ENCODE results near the gene TGM5. TPM values are rescaled to one million over a fixed set of nuclear protein-coding genes. Genes with fewer than 3 reads are reported as not detected.
"Not testable (repeated sequence)": the region's sequence is repeated elsewhere in the genome, so short reads cannot be mapped to it uniquely, and the experiment has no call there.

Gene TGM5
- total RNA-seq, 1 experiment from 2014 or later = not detected

DNA sequence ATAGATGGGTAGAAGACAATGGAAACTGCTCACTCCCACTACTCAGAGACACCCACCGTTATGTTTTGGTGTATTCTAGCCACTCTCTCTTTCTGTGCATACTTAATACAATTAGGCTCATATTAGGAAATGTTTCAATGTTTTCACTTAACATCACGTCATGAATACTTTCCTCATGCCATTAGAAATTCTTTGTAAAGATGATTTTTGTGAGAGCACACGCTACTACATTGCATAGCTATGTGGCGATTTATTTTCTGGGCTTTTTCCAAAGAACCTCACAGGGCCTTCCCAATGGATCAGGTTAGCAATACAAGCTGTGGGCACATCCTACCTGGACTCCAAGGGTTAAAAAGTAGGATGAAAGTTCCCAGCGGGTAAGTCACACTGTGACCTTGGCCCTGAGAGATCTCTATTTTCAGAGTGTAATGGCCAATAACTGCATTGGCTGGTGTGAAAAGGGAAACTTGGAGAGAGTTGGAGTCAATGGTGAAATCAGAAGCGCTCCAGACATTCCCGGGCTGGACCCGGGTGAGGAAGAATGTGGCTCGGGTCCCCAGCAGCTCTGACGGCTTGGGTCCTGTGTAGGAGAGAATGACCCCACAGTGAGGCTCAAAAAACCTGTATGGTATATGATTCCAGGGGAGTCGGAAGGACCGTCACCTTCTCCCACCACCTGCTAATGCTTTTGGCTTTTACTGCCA lies 25.8 kb upstream of the TGM5 start:
- H3K4me3 ChIP-seq (ENCODE audit: low read length) = no peak overlapping the region
- no peaks in the 10 kb centered on the region for H3K9me2 ChIP-seq (replicated peaks; ENCODE audit: insufficient read depth, low read length)
- no peaks in the 10 kb centered on the region for H3K79me2 ChIP-seq (ENCODE audit: low read length)
- H3K27me3 ChIP-seq (ENCODE audit: low read length) = no peaks in the 10 kb centered on the region
- DNase-seq = no peak
- H2AFZ ChIP-seq (ENCODE audit: low read length) = no peak overlapping the region
- no peaks in the 10 kb centered on the region for H3K4me1 ChIP-seq (ENCODE audit: low read length)
- H3K36me3 ChIP-seq (ENCODE audit: insufficient read depth, low read length) = no peaks in the 10 kb centered on the region
- no peaks in the 10 kb centered on the region for H4K20me1 ChIP-seq (ENCODE audit: insufficient read depth, low read depth, low read length)
- no peaks in the 10 kb centered on the region for H3K9me3 ChIP-seq (ENCODE audit: low read length)
- H3K27ac ChIP-seq (ENCODE audit: low read length) = no peak overlapping the region
- H3K4me2 ChIP-seq (ENCODE audit: low read depth, low read length, poor library complexity, severe bottlenecking) = no peak overlapping the region
- no peak overlapping the region for H3K9ac ChIP-seq (ENCODE audit: low read length)

DNA sequence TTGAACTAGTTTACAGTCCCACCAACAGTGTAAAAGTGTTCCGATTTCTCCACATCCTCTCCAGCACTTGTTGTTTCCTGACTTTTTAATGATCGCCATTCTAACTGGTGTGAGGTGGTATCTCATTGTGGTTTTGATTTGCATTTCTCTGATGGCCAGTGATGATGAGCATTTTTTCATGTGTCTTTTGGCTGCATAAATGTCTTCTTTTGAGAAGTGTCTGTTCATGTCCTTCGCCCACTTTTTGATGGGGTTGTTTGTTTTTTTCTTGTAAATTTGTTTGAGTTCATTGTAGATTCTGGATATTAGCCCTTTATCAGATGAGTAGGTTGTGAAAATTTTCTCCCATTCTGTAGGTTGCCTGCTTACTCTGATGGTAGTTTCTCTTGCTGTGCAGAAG lies 22.9 kb upstream of the TGM5 start:
- not testable (repeated sequence) for H3K36me3 ChIP-seq (ENCODE audit: insufficient read depth, low read length); H3K79me2 ChIP-seq (ENCODE audit: low read length); H3K4me3 ChIP-seq (ENCODE audit: low read length); H3K9me2 ChIP-seq (replicated peaks; ENCODE audit: insufficient read depth, low read length); H4K20me1 ChIP-seq (ENCODE audit: insufficient read depth, low read depth, low read length); H3K27me3 ChIP-seq (ENCODE audit: low read length); H3K4me1 ChIP-seq (ENCODE audit: low read length); H3K4me2 ChIP-seq (ENCODE audit: low read depth, low read length, poor library complexity, severe bottlenecking); DNase-seq; H2AFZ ChIP-seq (ENCODE audit: low read length); H3K9ac ChIP-seq (ENCODE audit: low read length); H3K27ac ChIP-seq (ENCODE audit: low read length); H3K9me3 ChIP-seq (ENCODE audit: low read length)

- H3K4me1 ChIP-seq (ENCODE audit: low read length) = no peaks in the 10 kb centered on the region
- no peak overlapping the region for H3K27ac ChIP-seq (ENCODE audit: low read length)
- no peaks in the 10 kb centered on the region for H3K36me3 ChIP-seq (ENCODE audit: insufficient read depth, low read length)
- no peak overlapping the region for H3K4me2 ChIP-seq (ENCODE audit: low read depth, low read length, poor library complexity, severe bottlenecking)
- no peak overlapping the region for H2AFZ ChIP-seq (ENCODE audit: low read length)
- no peak overlapping the region for H3K4me3 ChIP-seq (ENCODE audit: low read length)
- no peaks in the 10 kb centered on the region for H4K20me1 ChIP-seq (ENCODE audit: insufficient read depth, low read depth, low read length)
- H3K79me2 ChIP-seq (ENCODE audit: low read length) = no peaks in the 10 kb centered on the region
- H3K9me2 ChIP-seq (replicated peaks; ENCODE audit: insufficient read depth, low read length) = no peaks in the 10 kb centered on the region
- H3K9ac ChIP-seq (ENCODE audit: low read length) = no peak overlapping the region
- DNase-seq = no peak
- H3K9me3 ChIP-seq (ENCODE audit: low read length) = no peaks in the 10 kb centered on the region
- no peaks in the 10 kb centered on the region for H3K27me3 ChIP-seq (ENCODE audit: low read length)
Measured at GRCh38 chr15:43287254-43287653, 20.5 kb upstream of the TGM5 start.

- no peak for DNase-seq
- no peaks in the 10 kb centered on the region for H3K9me3 ChIP-seq (ENCODE audit: low read length)
- no peaks in the 10 kb centered on the region for H4K20me1 ChIP-seq (ENCODE audit: insufficient read depth, low read depth, low read length)
- no peaks in the 10 kb centered on the region for H3K36me3 ChIP-seq (ENCODE audit: insufficient read depth, low read length)
- no peak overlapping the region for H3K9ac ChIP-seq (ENCODE audit: low read length)
- no peaks in the 10 kb centered on the region for H3K27me3 ChIP-seq (ENCODE audit: low read length)
- H3K4me1 ChIP-seq (ENCODE audit: low read length) = no peaks in the 10 kb centered on the region
- no peaks in the 10 kb centered on the region for H3K9me2 ChIP-seq (replicated peaks; ENCODE audit: insufficient read depth, low read length)
- no peak overlapping the region for H2AFZ ChIP-seq (ENCODE audit: low read length)
- H3K27ac ChIP-seq (ENCODE audit: low read length) = no peak overlapping the region
- no peaks in the 10 kb centered on the region for H3K79me2 ChIP-seq (ENCODE audit: low read length)
- no peak overlapping the region for H3K4me3 ChIP-seq (ENCODE audit: low read length)
- H3K4me2 ChIP-seq (ENCODE audit: low read depth, low read length, poor library complexity, severe bottlenecking) = no peak overlapping the region
Measured at GRCh38 chr15:43286074-43286473, 19.3 kb upstream of the TGM5 start.

- Histone ChIP-seq H3K36me3 (ENCODE audit: insufficient read depth, low read length) (no peaks in the 10 kb centered on the region), H3K4me1 (ENCODE audit: low read length) (no peaks in the 10 kb centered on the region), H3K9ac (ENCODE audit: low read length) (no peak overlapping the region), H3K4me2 (ENCODE audit: low read depth, low read length, poor library complexity, severe bottlenecking) (no peak overlapping the region), H3K9me2 (replicated peaks; ENCODE audit: insufficient read depth, low read length) (no peaks in the 10 kb centered on the region), H2AFZ (ENCODE audit: low read length) (no peak overlapping the region), H3K27me3 (ENCODE audit: low read length) (no peaks in the 10 kb centered on the region), H3K4me3 (ENCODE audit: low read length) (no peak overlapping the region), H3K27ac (ENCODE audit: low read length) (no peak overlapping the region), H3K9me3 (ENCODE audit: low read length) (no peaks in the 10 kb centered on the region), H3K79me2 (ENCODE audit: low read length) (no peaks in the 10 kb centered on the region), H4K20me1 (ENCODE audit: insufficient read depth, low read depth, low read length) (no peaks in the 10 kb centered on the region)
- DNase-seq = peak; percentile 90
Measured at GRCh38 chr15:43285609-43286037, 18.9 kb upstream of the TGM5 start.

- Histone ChIP-seq H3K9me2 (replicated peaks; ENCODE audit: insufficient read depth, low read length) (no peaks in the 10 kb centered on the region), H3K9ac (ENCODE audit: low read length) (no peak overlapping the region), H2AFZ (ENCODE audit: low read length) (no peak overlapping the region), H3K9me3 (ENCODE audit: low read length) (no peaks in the 10 kb centered on the region), H3K27me3 (ENCODE audit: low read length) (no peaks in the 10 kb centered on the region), H3K79me2 (ENCODE audit: low read length) (no peaks in the 10 kb centered on the region), H3K4me1 (ENCODE audit: low read length) (no peaks in the 10 kb centered on the region), H4K20me1 (ENCODE audit: insufficient read depth, low read depth, low read length) (no peaks in the 10 kb centered on the region), H3K36me3 (ENCODE audit: insufficient read depth, low read length) (no peaks in the 10 kb centered on the region), H3K4me2 (ENCODE audit: low read depth, low read length, poor library complexity, severe bottlenecking) (no peak overlapping the region), H3K4me3 (ENCODE audit: low read length) (no peak overlapping the region), H3K27ac (ENCODE audit: low read length) (no peak overlapping the region)
- no peak for DNase-seq
Measured at GRCh38 chr15:43283526-43283925, 16.8 kb upstream of the TGM5 start.

DNA sequence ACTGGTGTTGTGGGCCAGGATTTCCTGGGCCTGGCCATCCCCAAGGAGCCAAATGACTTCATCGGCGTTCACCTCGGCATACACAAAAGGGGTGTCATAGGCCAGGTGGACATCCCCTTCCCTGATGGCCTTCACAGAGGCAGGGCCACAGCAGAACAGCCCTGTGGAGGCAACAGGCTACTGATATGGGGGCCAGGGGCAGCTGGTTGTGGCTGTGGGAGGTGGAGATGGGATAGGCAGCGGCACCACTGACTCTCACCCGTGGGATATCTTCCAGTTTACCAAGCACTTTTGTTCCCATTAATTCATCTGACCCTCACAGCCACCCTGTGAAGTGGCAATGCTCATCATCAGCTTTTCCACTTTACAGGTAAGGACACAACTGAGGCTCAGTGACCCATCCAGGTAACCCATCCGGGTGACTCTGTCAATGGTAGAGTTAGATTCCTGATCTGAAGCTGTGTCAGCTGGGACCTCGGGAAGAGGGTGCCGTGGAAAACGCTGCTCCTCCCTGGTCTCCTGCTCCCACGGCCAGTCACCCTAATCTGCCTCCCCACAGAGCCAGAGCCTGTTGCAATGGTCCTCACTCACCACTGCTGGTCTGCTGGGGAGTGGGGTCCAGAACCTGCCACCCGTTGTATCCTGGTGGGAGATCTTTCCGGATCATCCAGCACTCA lies 15.3 kb upstream of the TGM5 start:
- H3K9me2 ChIP-seq (replicated peaks; ENCODE audit: insufficient read depth, low read length) = no peaks in the 10 kb centered on the region
- H4K20me1 ChIP-seq (ENCODE audit: insufficient read depth, low read depth, low read length) = no peaks in the 10 kb centered on the region
- H3K9me3 ChIP-seq (ENCODE audit: low read length) = no peaks in the 10 kb centered on the region
- no peaks in the 10 kb centered on the region for H3K4me1 ChIP-seq (ENCODE audit: low read length)
- H3K9ac ChIP-seq (ENCODE audit: low read length) = no peak overlapping the region
- no peaks in the 10 kb centered on the region for H3K79me2 ChIP-seq (ENCODE audit: low read length)
- H2AFZ ChIP-seq (ENCODE audit: low read length) = no peak overlapping the region
- H3K4me2 ChIP-seq (ENCODE audit: low read depth, low read length, poor library complexity, severe bottlenecking) = no peak overlapping the region
- H3K4me3 ChIP-seq (ENCODE audit: low read length) = no peak overlapping the region
- DNase-seq = no peak
- no peaks in the 10 kb centered on the region for H3K27me3 ChIP-seq (ENCODE audit: low read length)
- H3K27ac ChIP-seq (ENCODE audit: low read length) = no peak overlapping the region
- no peaks in the 10 kb centered on the region for H3K36me3 ChIP-seq (ENCODE audit: insufficient read depth, low read length)

DNA sequence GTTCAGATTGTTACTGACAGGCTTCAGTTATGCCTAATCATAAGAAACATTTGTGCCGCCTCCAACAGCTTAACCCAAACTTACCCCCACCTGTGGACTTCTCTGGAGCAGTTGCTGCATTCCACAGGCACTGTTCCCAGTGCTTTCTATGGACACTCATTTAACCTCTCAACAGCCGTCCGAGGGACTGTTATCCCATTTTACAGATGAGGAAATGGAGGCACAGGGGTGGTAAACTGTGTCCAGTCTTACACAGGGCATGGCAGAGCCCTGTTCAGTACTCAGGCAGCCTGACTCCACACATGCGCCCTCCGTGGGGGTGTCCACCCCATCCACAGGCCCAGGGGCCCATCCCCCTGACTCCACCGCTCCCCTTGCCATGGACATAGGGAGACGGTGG lies 14.3 kb upstream of the TGM5 start:
- no peaks in the 10 kb centered on the region for H3K9me3 ChIP-seq (ENCODE audit: low read length)
- no peak overlapping the region for H3K4me2 ChIP-seq (ENCODE audit: low read depth, low read length, poor library complexity, severe bottlenecking)
- no peaks in the 10 kb centered on the region for H3K79me2 ChIP-seq (ENCODE audit: low read length)
- no peak overlapping the region for H3K27ac ChIP-seq (ENCODE audit: low read length)
- no peak for DNase-seq
- H3K9ac ChIP-seq (ENCODE audit: low read length) = no peak overlapping the region
- H3K9me2 ChIP-seq (replicated peaks; ENCODE audit: insufficient read depth, low read length) = no peaks in the 10 kb centered on the region
- no peak overlapping the region for H3K4me3 ChIP-seq (ENCODE audit: low read length)
- H4K20me1 ChIP-seq (ENCODE audit: insufficient read depth, low read depth, low read length) = no peaks in the 10 kb centered on the region
- H3K27me3 ChIP-seq (ENCODE audit: low read length) = no peaks in the 10 kb centered on the region
- H2AFZ ChIP-seq (ENCODE audit: low read length) = no peak overlapping the region
- H3K36me3 ChIP-seq (ENCODE audit: insufficient read depth, low read length) = no peaks in the 10 kb centered on the region
- no peaks in the 10 kb centered on the region for H3K4me1 ChIP-seq (ENCODE audit: low read length)

Data from Karpas-422 (cell line).